ENCODE data around the gene NUDCD3.

GRCh38 chr7:44522315-44522714 lies 31.9 kb upstream of the NUDCD3 start:
- TF ChIP-seq, protein P1, sequence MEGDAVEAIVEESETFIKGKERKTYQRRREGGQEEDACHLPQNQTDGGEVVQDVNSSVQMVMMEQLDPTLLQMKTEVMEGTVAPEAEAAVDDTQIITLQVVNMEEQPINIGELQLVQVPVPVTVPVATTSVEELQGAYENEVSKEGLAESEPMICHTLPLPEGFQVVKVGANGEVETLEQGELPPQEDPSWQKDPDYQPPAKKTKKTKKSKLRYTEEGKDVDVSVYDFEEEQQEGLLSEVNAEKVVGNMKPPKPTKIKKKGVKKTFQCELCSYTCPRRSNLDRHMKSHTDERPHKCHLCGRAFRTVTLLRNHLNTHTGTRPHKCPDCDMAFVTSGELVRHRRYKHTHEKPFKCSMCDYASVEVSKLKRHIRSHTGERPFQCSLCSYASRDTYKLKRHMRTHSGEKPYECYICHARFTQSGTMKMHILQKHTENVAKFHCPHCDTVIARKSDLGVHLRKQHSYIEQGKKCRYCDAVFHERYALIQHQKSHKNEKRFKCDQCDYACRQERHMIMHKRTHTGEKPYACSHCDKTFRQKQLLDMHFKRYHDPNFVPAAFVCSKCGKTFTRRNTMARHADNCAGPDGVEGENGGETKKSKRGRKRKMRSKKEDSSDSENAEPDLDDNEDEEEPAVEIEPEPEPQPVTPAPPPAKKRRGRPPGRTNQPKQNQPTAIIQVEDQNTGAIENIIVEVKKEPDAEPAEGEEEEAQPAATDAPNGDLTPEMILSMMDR (conservative IDR thresholded peaks at IDR 0.05; ENCODE audit: low read length) = no peak
- no peak for TF ChIP-seq EZH2phosphoT487 (IDR thresholded peaks at IDR 0.05; ENCODE audit: borderline replicate concordance)
